ENCODE data around the gene ORC3.

GRCh38 chr6:87667032-87667431, 77.1 kb downstream of the ORC3 start:
- TF ChIP-seq ESRRA (IDR thresholded peaks at IDR 0.05; ENCODE audit: low read length), result no peak
- no peak for TF ChIP-seq CTCF (IDR thresholded peaks at IDR 0.05 in 2 of 3, conservative IDR thresholded peaks at IDR 0.05 in 1 of 3; ENCODE audit: control insufficient read depth in 2 of 3, extremely low read depth in 1 of 3, insufficient read depth in 1 of 3, low read depth in 3 of 3, low read length in 3 of 3)
- TF ChIP-seq EZH2 (IDR thresholded peaks at IDR 0.05; ENCODE audit: borderline replicate concordance, control insufficient read depth, low read depth, low read length), result no peak
- TF ChIP-seq CREM (IDR thresholded peaks at IDR 0.05; ENCODE audit: low read depth), result no peak
- no peak for TF ChIP-seq NR2C1 (IDR thresholded peaks at IDR 0.05)
- TF ChIP-seq MAX (IDR thresholded peaks at IDR 0.05; ENCODE audit: low read depth, low read length), result no peak
- no peak for TF ChIP-seq JUNB (IDR thresholded peaks at IDR 0.05)
- TF ChIP-seq ZNF274 (IDR thresholded peaks at IDR 0.05; ENCODE audit: insufficient read depth, insufficient read length), result no peak
- TF ChIP-seq CEBPB (IDR thresholded peaks at IDR 0.05; ENCODE audit: borderline replicate concordance in 1 of 2, low read depth in 2 of 2, low read length in 2 of 2), result no peak
- no peak for TF ChIP-seq BCL3 (IDR thresholded peaks at IDR 0.05; ENCODE audit: borderline replicate concordance, insufficient read depth, low read depth, low read length, poor library complexity, severe bottlenecking)
- no peak for TF ChIP-seq CBX3 (IDR thresholded peaks at IDR 0.05; ENCODE audit: borderline replicate concordance, low read depth)
- TF ChIP-seq EP300 (IDR thresholded peaks at IDR 0.05; ENCODE audit: borderline replicate concordance in 1 of 2, control insufficient read depth in 1 of 2, low read depth in 2 of 2, low read length in 2 of 2), result no peak
